Adrenal gland (tissue), 12 donors: ENCODE results near the gene RESP18. TPM values are rescaled to one million over a fixed set of nuclear protein-coding genes. Genes with fewer than 3 reads are reported as not detected.
A peak's percentile ranks its signal among the peaks of the same experiment; 100 is the strongest.

Experiments
- DNase-seq, 7 donors: peaks; one replicate each; pipeline ENCODE4 v3.0.0-alpha.2; 2019 to 2020
- H3K27ac ChIP-seq, 5 donors: fragments of 200-600 bp; sonication (generic) in 4 of 5; 1 replicate in 3 of 5; 2 replicates in 2 of 5; pipeline versions ENCODE4 v1.5.1 to v1.8.0; 2016 to 2020; ENCODE audit warnings: mild to moderate bottlenecking in 1 of 5
- H3K27me3 ChIP-seq: fragments of 200-600 bp; 2 replicates; pipeline ENCODE4 v1.8.0; 2021
- H3K36me3 ChIP-seq, 2 donors: fragments of 200-600 bp; replicated peaks in 1 of 2; 1 replicate in 1 of 2; 2 replicates in 1 of 2; pipeline versions ENCODE4 v1.5.1 to v1.8.0; 2018 to 2022
- H3K4me1 ChIP-seq, 2 donors: fragments of 200-600 bp; replicated peaks in 1 of 2; 1 replicate in 1 of 2; 2 replicates in 1 of 2; pipeline versions ENCODE4 v1.5.1 to v1.8.0; 2018 to 2021
- H3K4me3 ChIP-seq, 4 donors: fragments of 200-600 bp; sonication (generic) in 3 of 4; one replicate each; pipeline ENCODE4 v1.5.1; 2016 to 2018
- H3K9me3 ChIP-seq, 3 donors: fragments of 200-600 bp; sonication (generic) in 1 of 3; replicated peaks in 1 of 3; 1 replicate in 2 of 3; 2 replicates in 1 of 3; pipeline versions ENCODE4 v1.5.1 to v1.8.0; 2016 to 2021
- POLR2A ChIP-seq, 2 donors: fragments of 450-650 bp; IDR thresholded peaks; one replicate each; pipeline ENCODE4 v1.6.1; 2017; ENCODE audit warnings: antibody characterized with exemption in 2 of 2, mild to moderate bottlenecking in 2 of 2, moderate library complexity in 1 of 2
- WGBS, 4 donors: extraction: QIAGEN DNeasy Blood & Tissue Kit in 2 of 4; methylation state at CpG; one replicate each; pipeline versions ENCODE4 v1.1.5 to v1.1.7; 2013 to 2017; 5-methylcytosine and 5-hydroxymethylcytosine counted together
- intact Hi-C, 2 donors: fragments of 100-400 bp; cut with DNase I; formaldehyde crosslinking; loops; one replicate each; pipeline versions ENCODE4 v1.14.1 to v1.15.0; 2022 to 2023
- polyA plus RNA-seq, 3 donors: library from polyadenylated mRNA; stranded (reverse); fragments of 200-250 nt in 2 of 3; fragments of 350-450 nt in 1 of 3; fragmentation: Illumina TruSeq in 1 of 3; extraction: RNeasy Lipid Tissue Mini Kit (QIAGEN cat#74804) in 1 of 3; gene quantifications; one replicate each; pipeline ENCODE4 v1.2.3, GENCODE V29; 2013 to 2014
- total RNA-seq, 9 donors: library from RNA; depleted of rRNA in 4 of 9; stranded (reverse); fragments of >200 nt in 4 of 9; fragments of 120-200 nt in 1 of 9; fragmentation: NEBNext Ultra II Directional in 1 of 9; extraction: Animal tissue kit (Norgen Biotek cat#: 25700) in 1 of 9; gene quantifications; one replicate each; pipeline versions ENCODE4 v1.1.0 to v1.2.4, GENCODE V29; 2013 to 2023
- TF ChIP-seq, protein P1 (sequence below), 6 experiments: fragments of 450-650 bp in 4 of 6; fragments of 200-600 bp in 2 of 6; sonication (generic) in 1 of 6; IDR thresholded peaks; 1 replicate in 5 of 6; 2 replicates in 1 of 6; pipeline versions ENCODE4 v1.5.1 to v1.8.0; 2016 to 2021; ENCODE audit warnings: antibody characterized with exemption in 6 of 6, mild to moderate bottlenecking in 2 of 6, moderate library complexity in 1 of 6
- donor health status: healthy with polysubstance abuse.
- donor health status: Bipolar disorder and iron deficiency.
- donor health status: DM: yes; HTN: yes; CAD: no.
- donor health status: DM: no; HTN: no; CAD: no.
- donor health status: DM: no; HTN: no; CAD: no.
- donor health status: DM: yes; HTN: yes; CAD: no.

Gene RESP18
- total and polyA plus RNA-seq, 12 donors, result not detected

DNA sequence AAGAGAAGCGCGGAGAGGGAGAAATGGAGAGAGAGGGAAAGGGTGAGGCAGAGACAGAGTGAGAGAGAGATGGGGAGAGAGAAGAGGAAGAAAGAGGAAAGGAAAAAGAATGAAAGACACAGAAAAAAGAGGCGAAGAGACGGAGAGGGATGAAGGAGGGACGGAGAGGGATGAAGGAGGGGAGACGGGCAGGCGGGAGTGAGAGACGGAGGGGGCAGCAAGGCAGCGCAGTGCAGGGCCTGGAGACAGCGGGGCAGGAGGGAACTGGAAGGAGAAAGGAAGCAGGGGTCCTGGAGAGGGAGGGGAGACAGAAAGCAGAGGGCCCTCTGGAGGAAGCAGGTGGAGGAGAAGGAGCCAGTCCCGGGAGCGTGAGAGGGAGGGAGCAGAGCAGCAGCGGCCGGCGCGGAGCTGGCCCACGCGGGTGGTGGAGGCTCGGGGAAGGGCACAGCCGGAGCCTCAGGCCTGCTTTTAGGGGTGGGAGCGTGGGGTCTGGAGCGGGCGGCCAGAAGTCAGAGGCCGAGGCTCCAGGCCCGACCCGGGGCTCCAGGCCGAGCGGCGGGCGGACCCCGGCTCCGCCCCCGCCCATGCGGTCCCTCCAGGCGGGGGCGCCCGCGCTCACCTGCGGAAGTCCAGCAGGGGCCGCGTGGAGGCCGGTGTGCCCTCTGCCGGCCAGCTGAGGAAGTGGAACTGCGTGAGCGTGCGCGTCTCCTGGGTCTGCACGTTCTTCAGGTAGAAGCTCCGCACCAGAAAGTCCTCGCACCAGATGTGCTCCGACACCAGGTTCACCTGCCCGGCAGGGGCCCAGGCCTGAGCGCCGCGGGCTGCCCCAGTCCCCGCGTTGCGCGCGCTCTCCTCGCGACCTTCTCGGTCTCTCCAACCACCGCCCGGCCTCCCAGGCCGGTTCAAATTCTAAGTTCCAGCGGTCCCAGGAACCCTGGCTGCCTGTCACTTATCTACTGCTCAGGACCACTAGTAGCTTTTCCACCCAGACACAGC, 37.9 kb downstream of the RESP18 start:
- TF ChIP-seq, protein P1, sequence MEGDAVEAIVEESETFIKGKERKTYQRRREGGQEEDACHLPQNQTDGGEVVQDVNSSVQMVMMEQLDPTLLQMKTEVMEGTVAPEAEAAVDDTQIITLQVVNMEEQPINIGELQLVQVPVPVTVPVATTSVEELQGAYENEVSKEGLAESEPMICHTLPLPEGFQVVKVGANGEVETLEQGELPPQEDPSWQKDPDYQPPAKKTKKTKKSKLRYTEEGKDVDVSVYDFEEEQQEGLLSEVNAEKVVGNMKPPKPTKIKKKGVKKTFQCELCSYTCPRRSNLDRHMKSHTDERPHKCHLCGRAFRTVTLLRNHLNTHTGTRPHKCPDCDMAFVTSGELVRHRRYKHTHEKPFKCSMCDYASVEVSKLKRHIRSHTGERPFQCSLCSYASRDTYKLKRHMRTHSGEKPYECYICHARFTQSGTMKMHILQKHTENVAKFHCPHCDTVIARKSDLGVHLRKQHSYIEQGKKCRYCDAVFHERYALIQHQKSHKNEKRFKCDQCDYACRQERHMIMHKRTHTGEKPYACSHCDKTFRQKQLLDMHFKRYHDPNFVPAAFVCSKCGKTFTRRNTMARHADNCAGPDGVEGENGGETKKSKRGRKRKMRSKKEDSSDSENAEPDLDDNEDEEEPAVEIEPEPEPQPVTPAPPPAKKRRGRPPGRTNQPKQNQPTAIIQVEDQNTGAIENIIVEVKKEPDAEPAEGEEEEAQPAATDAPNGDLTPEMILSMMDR (IDR thresholded peaks at IDR 0.05), result peak; percentile 71 to 100 (median 92)
- peak; percentile 25 to 43 for TF ChIP-seq POLR2A (IDR thresholded peaks at IDR 0.05)
- Histone ChIP-seq H3K27ac (peak overlapping the region in 2 of 5 donors; percentile 75 to 79), H3K9me3 (no peaks in the 10 kb centered on the region), H3K27me3 (no peaks in the 10 kb centered on the region), H3K4me3 (peak overlapping the region in 2 of 4 donors; percentile 16 to 62), H3K36me3 (no peaks in the 10 kb centered on the region), H3K4me1 (peaks cover 0 to 7% of the 10 kb centered on the region in 2 donors)
- peak; percentile 80 to 93 (median 87) for DNase-seq
- intact Hi-C loops, result loop anchor here (5.0 to 10.0 kb wide), 2 partner anchors 50 to 132 kb away; partner anchors contain the start of genes GLB1L (in 2 of the 2), STK16 (in 2 of the 2) and NHEJ1 (in 1 of the 2)
- WGBS, 4 donors, result 8 to 23% (median 12%) methylated on average over 25 to 67 of the region's 67 CpGs

DNA sequence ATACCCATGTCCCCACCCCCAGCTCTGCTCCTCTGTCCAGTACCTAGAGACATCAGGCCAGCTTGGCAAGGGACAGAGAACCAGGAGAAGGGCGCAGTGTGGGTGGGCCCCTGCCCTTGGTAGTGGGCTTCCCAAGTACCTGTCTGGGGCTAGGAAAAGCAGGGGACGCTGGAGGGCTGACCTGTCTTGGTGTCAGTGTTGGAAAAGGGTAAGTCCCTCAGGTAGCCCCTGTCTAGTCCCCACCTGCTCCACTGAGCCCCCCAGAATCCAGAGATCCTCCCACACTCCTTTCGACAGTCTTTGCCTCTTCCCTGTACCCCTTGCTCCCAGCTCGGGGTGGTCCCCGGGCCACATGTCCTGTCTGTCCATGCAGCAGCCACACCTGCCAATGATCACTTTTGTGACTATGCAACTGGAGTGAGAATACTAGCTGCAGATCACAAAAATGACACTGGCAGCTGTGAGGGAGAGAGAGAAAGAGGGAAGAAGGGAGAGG, 38.8 kb downstream of the RESP18 start:
- TF ChIP-seq, protein P1 (IDR thresholded peaks at IDR 0.05), result no peak
- no peak for TF ChIP-seq POLR2A (IDR thresholded peaks at IDR 0.05)
- Histone ChIP-seq H3K4me1 (peaks cover 0 to 13% of the 10 kb centered on the region in 2 donors), H3K36me3 (no peaks in the 10 kb centered on the region), H3K27me3 (no peaks in the 10 kb centered on the region), H3K4me3 (no peak overlapping the region), H3K27ac (peak overlapping the region in 1 of 5 donors; percentile 75), H3K9me3 (no peaks in the 10 kb centered on the region)
- intact Hi-C loops, result loop anchor here (10.0 kb wide), 1 partner anchor 49 kb away; the partner anchor contains the start of genes GLB1L (in 2 of the 2) and STK16 (in 2 of the 2)
- peak in 2 of 7 donors; percentile 21 to 50 for DNase-seq
- 80 to 87% (median 85%) methylated on average over 4 to 5 of the region's 5 CpGs for WGBS, 4 donors

DNA sequence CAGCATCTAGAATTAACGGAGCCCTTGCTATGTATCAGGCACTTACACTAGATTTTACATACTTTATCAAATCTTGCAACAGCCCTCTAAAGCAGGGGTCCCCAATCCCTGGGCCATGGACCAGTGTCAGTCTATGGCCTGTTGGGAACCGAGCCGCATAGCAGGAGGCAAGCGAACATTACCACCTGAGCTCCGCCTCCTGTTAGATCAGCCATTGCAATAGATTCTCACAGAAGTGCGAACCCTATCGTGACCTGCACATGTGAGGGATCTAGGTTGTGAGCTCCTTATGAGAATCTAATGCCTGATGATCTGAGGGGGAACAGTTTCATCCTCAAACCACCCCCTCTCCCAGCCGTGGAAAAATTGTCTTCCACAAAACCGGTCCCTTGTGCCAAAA, 39.9 kb downstream of the RESP18 start:
- peaks cover 0 to 13% of the 10 kb centered on the region in 2 donors for H3K4me1 ChIP-seq
- no peaks in the 10 kb centered on the region for H3K36me3 ChIP-seq
- no peak overlapping the region for H3K4me3 ChIP-seq
- intact Hi-C loops, result loop anchor here (10.0 kb wide), 1 partner anchor 48 kb away; the partner anchor contains the start of genes GLB1L (in 2 of the 2) and STK16 (in 2 of the 2)
- no peak overlapping the region for H3K27ac ChIP-seq
- 83 to 91% (median 89%) methylated on average over 6 to 9 of the region's 9 CpGs for WGBS, 4 donors
- TF ChIP-seq POLR2A (IDR thresholded peaks at IDR 0.05), result no peak
- TF ChIP-seq, protein P1 (IDR thresholded peaks at IDR 0.05), result no peak
- H3K27me3 ChIP-seq, result no peaks in the 10 kb centered on the region
- DNase-seq, result peak in 3 of 7 donors; percentile 12 to 47 (median 20)
- H3K9me3 ChIP-seq, result no peaks in the 10 kb centered on the region
